Mucosa of stomach (tissue), 1 donor: ENCODE measurements around the gene CCDC158.

Source experiments
- H3K27me3 ChIP-seq: one replicate; pipeline ENCODE4 v1.7.0; 2013; ENCODE audit warnings: mild to moderate bottlenecking, low read length; ENCODE audit not compliant: control insufficient read depth, insufficient read depth
- H3K36me3 ChIP-seq: one replicate; pipeline ENCODE4 v1.7.0; 2013; ENCODE audit warnings: low read length; ENCODE audit not compliant: control insufficient read depth, insufficient read depth
- H3K4me1 ChIP-seq: one replicate; pipeline ENCODE4 v1.7.0; 2013; ENCODE audit warnings: mild to moderate bottlenecking, low read length; ENCODE audit not compliant: control insufficient read depth, insufficient read depth
- H3K4me3 ChIP-seq: one replicate; pipeline ENCODE4 v1.7.0; 2013; ENCODE audit warnings: low read length
- H3K9ac ChIP-seq: one replicate; pipeline ENCODE4 v1.7.0; 2013; ENCODE audit warnings: mild to moderate bottlenecking, low read length, moderate library complexity
- H3K9me3 ChIP-seq: one replicate; pipeline ENCODE4 v1.7.0; 2013; ENCODE audit warnings: mild to moderate bottlenecking, low read length, moderate library complexity; ENCODE audit not compliant: control insufficient read depth
- donor health status: Pancreatic carcinoma.

Gene CCDC158

DNA sequence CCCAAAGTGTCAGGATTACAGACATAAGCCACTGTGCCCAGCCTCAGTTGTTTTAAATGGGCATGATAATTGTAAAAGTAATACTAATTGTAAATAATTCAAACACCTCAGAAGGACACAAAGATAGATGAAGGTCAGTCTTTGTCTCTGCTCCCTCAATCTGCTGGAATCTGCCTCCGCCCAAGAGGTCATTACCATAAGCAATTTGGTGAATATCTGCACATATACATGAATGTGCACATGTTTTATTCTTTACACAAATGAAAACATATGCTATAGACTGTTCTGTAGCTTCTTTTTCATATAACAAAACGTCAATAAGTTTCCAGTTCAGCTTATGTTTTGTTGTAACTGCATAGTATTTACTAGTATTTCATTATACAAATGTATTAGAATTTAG lies 107.4 kb downstream of the CCDC158 start:
- no peaks in the 10 kb centered on the region for H3K9me3 ChIP-seq
- no peak overlapping the region for H3K9ac ChIP-seq
- H3K27me3 ChIP-seq: no peaks in the 10 kb centered on the region
- H3K4me1 ChIP-seq: peaks cover 2% of the 10 kb centered on the region
- H3K36me3 ChIP-seq: no peaks in the 10 kb centered on the region
- no peak overlapping the region for H3K4me3 ChIP-seq

DNA sequence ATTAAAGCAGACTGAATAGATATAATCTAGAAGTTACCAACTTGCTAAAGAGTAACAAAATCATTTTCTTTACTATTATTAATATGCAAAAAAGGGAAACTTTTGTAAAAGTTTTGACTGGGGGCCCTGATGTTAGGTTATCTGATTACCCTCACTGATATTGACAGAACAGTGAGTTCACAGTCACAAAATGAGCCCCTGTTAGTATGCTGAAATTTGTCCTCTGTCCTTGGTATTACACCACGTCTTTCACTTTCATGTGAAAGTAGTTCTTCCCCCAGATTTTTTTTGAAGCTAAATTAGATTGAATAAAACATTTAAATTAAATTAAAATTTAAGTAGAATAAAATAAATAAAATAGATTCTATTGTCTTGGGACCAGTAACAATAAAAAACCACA lies 108.5 kb downstream of the CCDC158 start:
- no peak overlapping the region for H3K4me3 ChIP-seq
- H3K9ac ChIP-seq: no peak overlapping the region

DNA sequence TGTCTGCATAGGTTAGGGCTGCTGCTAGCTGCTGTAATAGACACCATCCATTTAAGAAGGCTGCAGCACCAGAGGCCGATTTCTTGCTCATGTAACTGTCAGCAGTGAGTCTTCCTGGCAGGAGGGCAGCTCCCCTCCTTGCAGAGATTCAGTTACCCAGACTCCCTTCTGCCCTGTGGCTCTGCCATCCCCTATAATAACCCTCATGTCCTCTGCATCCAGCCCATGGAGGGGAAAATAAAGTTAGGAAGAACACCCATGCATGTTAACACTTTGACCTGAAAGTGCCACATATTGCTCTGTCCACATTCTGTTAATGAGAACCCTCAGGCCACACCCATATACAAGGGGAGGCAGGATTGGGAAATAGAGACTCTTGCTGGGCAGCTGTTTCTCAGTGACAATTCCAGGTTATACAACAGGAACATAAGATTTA lies 109.0 kb downstream of the CCDC158 start:
- Histone ChIP-seq H3K4me1 (peaks cover 11% of the 10 kb centered on the region), H3K9ac (no peak overlapping the region), H3K27me3 (no peaks in the 10 kb centered on the region), H3K9me3 (no peaks in the 10 kb centered on the region), H3K4me3 (no peak overlapping the region), H3K36me3 (no peaks in the 10 kb centered on the region)

More for the DNA sequence above, 108.5 kb downstream of the CCDC158 start:
- H3K9me3 ChIP-seq: no peaks in the 10 kb centered on the region
- no peaks in the 10 kb centered on the region for H3K36me3 ChIP-seq
- peaks cover 11% of the 10 kb centered on the region for H3K4me1 ChIP-seq
- H3K27me3 ChIP-seq: no peaks in the 10 kb centered on the region

DNA sequence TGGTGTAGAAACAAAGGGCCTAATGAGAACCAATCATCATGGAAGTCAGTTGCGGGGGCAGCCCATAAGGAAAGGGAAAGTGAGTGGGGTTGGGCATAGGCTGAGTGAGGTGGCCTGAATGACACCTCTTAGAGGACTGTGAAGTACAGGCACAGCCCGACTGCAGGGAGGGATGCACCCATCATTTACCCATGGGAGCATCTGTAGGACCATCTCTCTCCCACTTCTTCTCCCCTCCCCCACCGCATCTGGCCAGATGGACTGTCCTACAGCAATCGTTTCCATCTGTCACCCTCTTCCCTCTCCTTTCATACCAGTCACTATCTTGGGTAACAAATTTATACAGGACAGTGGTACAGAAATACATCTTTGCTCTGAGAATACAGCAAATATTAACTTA lies 110.3 kb downstream of the CCDC158 start:
- peaks cover 11% of the 10 kb centered on the region for H3K4me1 ChIP-seq
- H3K36me3 ChIP-seq: no peaks in the 10 kb centered on the region
- H3K4me3 ChIP-seq: no peak overlapping the region
- H3K9ac ChIP-seq: no peak overlapping the region
- H3K27me3 ChIP-seq: no peaks in the 10 kb centered on the region
- H3K9me3 ChIP-seq: no peaks in the 10 kb centered on the region

DNA sequence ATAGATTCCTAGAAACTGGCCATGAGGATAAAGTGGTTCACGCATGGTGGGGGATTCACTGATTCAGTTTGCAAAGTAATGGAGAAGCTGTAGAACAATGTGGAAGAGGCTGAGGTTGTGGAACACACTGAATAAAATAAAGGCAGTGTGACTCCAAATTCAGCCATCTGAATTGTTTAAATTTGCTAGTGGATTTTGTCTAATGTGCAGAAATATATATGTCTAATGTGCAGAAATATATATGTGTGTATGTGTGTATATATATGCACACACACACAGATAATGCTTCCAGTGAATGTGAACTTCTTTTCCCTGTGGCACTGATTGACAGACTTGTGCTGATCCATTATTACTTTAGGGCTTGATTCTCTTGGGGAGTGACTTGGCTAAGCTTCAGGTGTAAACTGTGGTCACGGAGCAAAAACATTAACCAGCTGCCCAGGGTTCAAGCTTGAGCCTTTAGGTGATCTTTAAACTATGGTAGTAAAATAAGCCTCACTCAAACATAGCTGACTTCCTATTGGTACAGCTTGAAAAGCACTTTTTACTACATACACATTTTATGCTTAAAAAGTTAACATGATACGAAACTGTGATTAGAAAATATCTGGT lies 110.9 kb downstream of the CCDC158 start:
- Histone ChIP-seq H3K27me3 (no peaks in the 10 kb centered on the region), H3K4me1 (peaks cover 17% of the 10 kb centered on the region), H3K9ac (no peak overlapping the region), H3K36me3 (no peaks in the 10 kb centered on the region), H3K4me3 (no peak overlapping the region), H3K9me3 (no peaks in the 10 kb centered on the region)

DNA sequence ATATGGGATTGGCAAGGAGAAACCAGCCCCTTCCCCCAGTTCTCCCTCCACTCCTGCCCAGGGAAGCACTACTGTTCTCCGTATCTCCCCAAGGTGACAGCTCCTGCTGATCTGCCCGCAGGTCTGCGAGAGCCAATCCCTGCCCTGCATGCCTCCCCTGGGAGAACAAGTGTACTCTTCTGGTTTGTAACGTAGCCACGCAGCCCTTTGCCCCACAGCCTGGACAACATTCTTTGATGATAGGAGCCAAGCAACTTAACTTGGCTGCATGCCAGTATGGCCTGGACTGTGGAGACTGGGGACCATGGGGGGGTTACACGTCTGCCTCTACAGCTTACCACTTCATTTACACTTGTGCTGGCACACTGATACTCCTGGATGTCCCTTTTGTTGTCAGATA lies 112.4 kb downstream of the CCDC158 start:
- Histone ChIP-seq H3K4me1 (peaks cover 20% of the 10 kb centered on the region), H3K9ac (no peak overlapping the region), H3K9me3 (no peaks in the 10 kb centered on the region), H3K27me3 (no peaks in the 10 kb centered on the region), H3K4me3 (no peak overlapping the region), H3K36me3 (no peaks in the 10 kb centered on the region)

DNA sequence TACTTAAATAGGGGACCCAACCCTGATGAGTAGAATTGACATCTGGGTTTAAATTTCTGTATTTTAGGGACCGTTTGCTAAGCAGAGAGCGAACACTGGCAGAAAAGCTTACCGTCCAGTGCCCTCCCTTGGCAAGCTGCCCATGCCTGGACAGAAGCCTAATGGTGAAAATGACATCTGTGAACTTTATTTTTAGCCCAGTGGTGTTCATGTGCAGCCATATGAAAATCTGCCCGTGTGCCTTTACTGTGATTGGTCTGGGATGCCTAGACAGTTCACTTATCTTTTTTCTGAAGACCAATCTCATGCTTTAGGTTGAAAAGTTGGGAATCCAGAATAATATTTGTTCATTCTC lies 113.3 kb downstream of the CCDC158 start:
- Histone ChIP-seq H3K9me3 (no peaks in the 10 kb centered on the region), H3K4me3 (no peak overlapping the region), H3K27me3 (no peaks in the 10 kb centered on the region), H3K9ac (peak overlapping the region; percentile 92), H3K36me3 (no peaks in the 10 kb centered on the region), H3K4me1 (peaks cover 20% of the 10 kb centered on the region)

DNA sequence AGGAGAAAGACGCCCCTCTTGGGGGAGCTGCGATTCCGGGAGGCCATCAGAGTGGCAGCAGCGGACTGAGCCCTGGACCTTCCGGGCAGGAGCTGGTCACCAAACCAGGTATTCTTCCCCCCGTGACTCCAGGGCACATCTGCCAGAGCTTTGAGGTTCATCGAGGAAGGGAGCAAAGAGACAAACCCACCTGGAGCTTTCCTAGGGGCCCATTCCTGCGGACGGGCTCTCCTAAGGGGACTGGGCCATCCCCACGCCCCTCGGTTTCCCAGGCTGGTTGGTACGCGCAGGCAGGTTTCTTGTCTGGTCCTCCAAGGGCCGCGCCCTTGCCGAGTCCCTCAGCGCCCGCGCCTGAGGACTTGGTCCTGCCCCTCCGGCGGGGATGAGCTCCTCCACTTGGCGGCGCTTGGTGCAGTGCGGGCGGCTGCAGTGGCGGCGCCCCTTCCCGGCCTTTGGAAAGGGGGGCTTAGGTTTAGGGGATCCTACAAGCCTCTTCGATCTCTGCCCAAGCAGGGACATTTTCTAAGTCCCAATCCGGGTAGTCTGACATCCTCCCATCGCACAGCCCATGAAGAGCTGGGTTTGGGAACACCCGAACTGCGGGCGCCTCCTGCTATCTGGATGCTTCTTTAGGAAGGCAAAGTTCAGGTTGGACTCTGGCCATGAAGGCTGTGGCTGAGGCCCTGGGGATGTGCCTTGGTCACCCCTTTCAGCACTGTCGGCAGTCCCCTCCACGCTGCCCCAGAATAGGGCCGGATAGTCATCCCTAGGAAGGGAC lies 113.9 kb downstream of the CCDC158 start:
- Histone ChIP-seq H3K9ac (peak overlapping the region; percentile 92), H3K9me3 (no peaks in the 10 kb centered on the region), H3K4me1 (peaks cover 24% of the 10 kb centered on the region), H3K27me3 (no peaks in the 10 kb centered on the region), H3K4me3 (peak overlapping the region; percentile 85), H3K36me3 (no peaks in the 10 kb centered on the region)

DNA sequence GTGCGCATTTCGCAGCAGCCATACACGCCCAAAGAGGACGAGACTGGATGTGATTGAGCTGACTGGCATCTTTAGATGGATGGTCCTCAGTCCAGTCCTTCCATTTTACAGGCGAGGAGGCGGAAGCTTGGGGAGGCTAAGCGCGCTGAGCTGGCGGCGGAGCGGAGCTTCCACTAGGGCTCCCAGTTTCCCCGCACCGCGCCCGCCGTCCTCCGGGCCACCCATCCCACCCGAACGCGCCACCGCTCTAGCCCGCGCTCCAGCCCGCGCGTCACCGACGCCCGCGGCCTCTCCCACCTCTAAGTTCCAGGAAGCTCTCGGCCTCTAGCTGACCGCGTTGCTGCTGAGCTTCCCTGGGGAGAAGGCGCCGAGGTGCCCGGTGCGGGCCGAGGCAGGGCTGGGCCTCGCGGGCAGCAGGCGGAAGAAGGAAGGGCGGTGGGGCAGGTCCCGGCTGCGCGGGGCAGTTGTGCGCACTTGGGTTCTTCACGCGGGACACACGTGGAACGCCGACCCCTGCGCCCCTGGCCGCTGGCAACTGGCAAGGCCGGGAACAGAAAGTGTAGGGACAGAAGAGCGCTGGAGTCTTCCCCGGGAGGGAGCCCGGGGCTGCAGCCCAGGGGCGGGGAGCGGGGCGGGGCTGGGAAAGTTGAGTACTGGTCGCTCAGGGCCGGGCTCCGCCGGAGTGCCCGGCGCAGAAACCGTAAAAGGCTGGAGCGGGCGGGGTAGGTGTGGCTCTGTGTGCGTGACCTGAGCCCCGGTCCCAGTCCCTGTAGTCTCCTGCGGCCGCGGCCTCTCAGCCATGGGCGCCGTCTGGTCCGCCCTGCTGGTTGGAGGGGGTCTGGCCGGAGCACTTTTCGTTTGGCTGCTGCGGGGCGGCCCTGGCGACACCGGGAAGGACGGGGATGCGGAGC lies 114.7 kb downstream of the CCDC158 start, which contains the start of gene STBD1:
Gene STBD1 (plus strand): TSS at position 763 of the 911 bp plus-strand sequence. CDS start 37 bp downstream, at position 800.
- H3K4me3 ChIP-seq: peak within 1 kb of the TSS; percentile 85
- H3K9me3 ChIP-seq: no peaks in the 10 kb centered on the region
- H3K4me1 ChIP-seq: peaks cover 30% of the 10 kb centered on the region
- H3K36me3 ChIP-seq: no peaks in the 10 kb centered on the region
- H3K27me3 ChIP-seq: no peaks in the 10 kb centered on the region
- H3K9ac ChIP-seq: peak within 1 kb of the TSS; percentile 92

DNA sequence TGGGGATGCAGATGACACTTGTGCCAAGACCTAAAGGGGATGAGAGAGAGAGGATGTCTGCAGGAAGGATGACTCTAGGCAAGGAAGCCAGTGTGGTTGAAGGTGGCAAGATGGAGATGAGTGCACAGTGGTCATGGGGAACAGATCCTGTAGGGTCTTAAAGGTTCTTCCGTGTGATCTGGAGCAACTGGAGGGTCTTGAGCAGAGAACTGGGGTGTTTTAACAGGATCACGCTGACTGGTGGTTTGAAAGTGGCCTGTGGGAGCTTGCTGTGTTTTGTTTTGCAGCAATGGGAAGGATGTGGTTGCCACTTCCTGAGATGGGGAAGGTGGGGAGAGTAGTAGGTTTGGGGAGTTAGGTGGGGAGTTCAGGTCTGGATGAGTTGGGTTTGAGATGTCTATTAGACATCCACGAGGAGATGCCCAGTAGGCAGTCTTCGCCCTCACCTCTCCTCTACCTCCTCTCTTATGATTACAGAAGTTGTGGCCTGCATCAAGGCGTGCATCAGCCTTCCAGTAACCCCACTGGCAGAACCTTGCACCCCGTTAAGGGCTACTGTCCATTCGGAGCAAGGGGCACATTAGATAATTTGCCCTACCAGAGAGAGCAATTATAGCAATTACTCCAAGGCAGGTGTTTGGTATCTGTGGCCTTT lies 115.8 kb downstream of the CCDC158 start:
- Histone ChIP-seq H3K4me3 (peak overlapping the region; percentile 85), H3K27me3 (no peaks in the 10 kb centered on the region), H3K9ac (peak overlapping the region; percentile 92), H3K9me3 (no peaks in the 10 kb centered on the region), H3K4me1 (peaks cover 38% of the 10 kb centered on the region), H3K36me3 (no peaks in the 10 kb centered on the region)

DNA sequence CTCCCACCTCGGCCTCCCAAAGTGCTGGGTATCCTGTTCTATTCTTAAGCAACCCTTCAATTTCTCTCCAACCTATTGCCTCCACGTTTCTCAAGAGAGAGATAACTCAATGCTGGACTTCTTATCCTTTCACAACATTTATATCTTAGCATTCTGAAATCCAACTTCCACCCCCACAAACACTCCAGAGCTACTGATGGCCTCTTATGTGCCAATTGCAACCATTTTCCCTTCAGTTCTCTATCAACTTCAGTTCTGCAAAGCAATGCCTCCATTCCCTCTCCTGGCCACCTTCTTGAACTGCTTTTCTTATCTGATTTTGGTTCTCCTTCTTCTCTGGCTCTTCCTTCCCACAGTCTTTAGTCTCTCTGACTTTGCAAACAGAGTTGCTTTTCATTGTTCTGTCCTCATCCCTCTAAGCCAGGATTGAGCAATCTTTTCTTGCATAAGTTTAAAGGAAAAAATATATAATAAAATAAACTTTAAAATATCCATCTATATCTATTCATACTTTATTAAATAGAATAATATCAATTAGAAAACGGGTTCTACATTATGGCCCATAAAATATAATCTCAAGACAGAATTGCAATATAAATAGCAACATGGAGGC lies 118.0 kb downstream of the CCDC158 start:
- Histone ChIP-seq H3K4me1 (peaks cover 40% of the 10 kb centered on the region), H3K9ac (no peak overlapping the region), H3K4me3 (no peak overlapping the region), H3K27me3 (no peaks in the 10 kb centered on the region), H3K9me3 (no peaks in the 10 kb centered on the region), H3K36me3 (no peaks in the 10 kb centered on the region)
